ENCODE results near the gene MMP17.

DNA sequence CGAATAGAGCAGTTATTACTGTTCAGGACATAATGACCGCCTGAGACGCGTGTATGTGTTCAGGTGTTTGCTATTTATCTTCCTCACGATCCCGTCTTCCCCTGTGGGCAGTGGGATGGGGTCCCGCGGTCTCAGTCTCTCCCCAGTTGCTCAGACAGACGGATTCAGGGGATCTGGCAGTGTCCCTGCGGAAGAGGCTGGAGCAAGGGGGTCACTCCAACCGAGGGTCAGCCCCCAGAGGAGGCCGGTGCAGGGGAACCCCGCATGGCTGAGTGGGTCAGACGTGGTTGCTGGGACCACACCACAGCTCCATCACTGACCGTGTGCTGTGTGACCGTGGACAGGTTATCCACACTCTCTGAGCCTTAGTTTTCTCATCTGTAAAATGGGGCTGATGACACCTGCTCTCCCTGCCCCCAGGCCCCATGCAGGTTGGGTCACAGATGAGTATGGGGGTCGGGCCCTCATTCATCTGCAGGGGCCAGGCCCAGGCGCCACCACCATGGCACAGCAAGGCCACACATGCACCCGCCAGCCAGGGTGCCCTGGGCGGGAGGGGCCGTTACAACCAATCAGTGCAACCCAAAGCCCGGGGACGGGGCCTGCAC lies 5.2 kb downstream of the MMP17 start:
- TF ChIP-seq, protein P1, sequence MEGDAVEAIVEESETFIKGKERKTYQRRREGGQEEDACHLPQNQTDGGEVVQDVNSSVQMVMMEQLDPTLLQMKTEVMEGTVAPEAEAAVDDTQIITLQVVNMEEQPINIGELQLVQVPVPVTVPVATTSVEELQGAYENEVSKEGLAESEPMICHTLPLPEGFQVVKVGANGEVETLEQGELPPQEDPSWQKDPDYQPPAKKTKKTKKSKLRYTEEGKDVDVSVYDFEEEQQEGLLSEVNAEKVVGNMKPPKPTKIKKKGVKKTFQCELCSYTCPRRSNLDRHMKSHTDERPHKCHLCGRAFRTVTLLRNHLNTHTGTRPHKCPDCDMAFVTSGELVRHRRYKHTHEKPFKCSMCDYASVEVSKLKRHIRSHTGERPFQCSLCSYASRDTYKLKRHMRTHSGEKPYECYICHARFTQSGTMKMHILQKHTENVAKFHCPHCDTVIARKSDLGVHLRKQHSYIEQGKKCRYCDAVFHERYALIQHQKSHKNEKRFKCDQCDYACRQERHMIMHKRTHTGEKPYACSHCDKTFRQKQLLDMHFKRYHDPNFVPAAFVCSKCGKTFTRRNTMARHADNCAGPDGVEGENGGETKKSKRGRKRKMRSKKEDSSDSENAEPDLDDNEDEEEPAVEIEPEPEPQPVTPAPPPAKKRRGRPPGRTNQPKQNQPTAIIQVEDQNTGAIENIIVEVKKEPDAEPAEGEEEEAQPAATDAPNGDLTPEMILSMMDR (IDR thresholded peaks at IDR 0.05) = no peak
- no peak for TF ChIP-seq POLR2A (IDR thresholded peaks at IDR 0.05)
- no peak for TF ChIP-seq POLR2AphosphoS5 (IDR thresholded peaks at IDR 0.05)

Measured in breast epithelium (tissue), 3 donors.